Uterus (tissue), 4 donors: Measurements from ENCODE around the gene LMNA. TPM values are rescaled to one million over a fixed set of nuclear protein-coding genes. Genes with fewer than 3 reads are reported as not detected.
"Not testable (repeated sequence)": the region's sequence is repeated elsewhere in the genome, so short reads cannot be mapped to it uniquely, and the experiment has no call there.

Experiments used
- DNase-seq, 2 donors: peaks; one replicate each; pipeline ENCODE4 v3.0.0-alpha.2; 2019 to 2020
- H3K27ac ChIP-seq, 2 donors: fragments of 200-600 bp; sonication (generic); 1 replicate in 1 of 2; 2 replicates in 1 of 2; pipeline ENCODE4 v1.5.1; 2016 to 2018
- H3K27me3 ChIP-seq, 2 donors: fragments of 200-600 bp; sonication (generic); one replicate each; pipeline ENCODE4 v1.5.1; 2018 to 2019; ENCODE audit warnings: control low read depth in 1 of 2
- H3K36me3 ChIP-seq, 2 donors: fragments of 200-600 bp; sonication (generic); one replicate each; pipeline ENCODE4 v1.5.1; 2019; ENCODE audit warnings: control low read depth in 1 of 2
- H3K4me1 ChIP-seq, 2 donors: fragments of 200-600 bp; sonication (generic); one replicate each; pipeline ENCODE4 v1.5.1; 2018 to 2019; ENCODE audit warnings: control low read depth in 1 of 2
- H3K4me3 ChIP-seq, 2 donors: fragments of 200-600 bp; sonication (generic); 1 replicate in 1 of 2; 2 replicates in 1 of 2; pipeline ENCODE4 v1.5.1; 2018 to 2019; ENCODE audit warnings: mild to moderate bottlenecking in 1 of 2
- H3K9me3 ChIP-seq, 2 donors: fragments of 200-600 bp; sonication (generic); one replicate each; pipeline ENCODE4 v1.5.1; 2019; ENCODE audit warnings: control low read depth in 1 of 2
- POLR2A ChIP-seq, 2 donors: fragments of 450-650 bp; IDR thresholded peaks; one replicate each; pipeline ENCODE4 v1.6.1; 2016; ENCODE audit warnings: antibody characterized with exemption in 2 of 2, mild to moderate bottlenecking in 1 of 2, moderate library complexity in 1 of 2
- intact Hi-C: fragments of 100-400 bp; cut with DNase I; formaldehyde crosslinking; loops from one replicate; pipeline ENCODE4 v1.15.1; 2023; ENCODE audit warnings: low total_unique reads
- total RNA-seq, 4 donors: library from RNA; depleted of rRNA in 3 of 4; stranded (reverse); fragments of >200 nt in 3 of 4; gene quantifications; one replicate each; pipeline versions ENCODE4 v1.1.0 to v1.2.4, GENCODE V29; 2014 to 2023
- TF ChIP-seq, protein P1 (sequence below), 4 experiments: fragments of 200-600 bp in 2 of 4; fragments of 450-650 bp in 2 of 4; sonication (generic) in 2 of 4; IDR thresholded peaks; one replicate each; pipeline ENCODE4 v1.5.1; 2016 to 2019; ENCODE audit warnings: antibody characterized with exemption in 4 of 4, mild to moderate bottlenecking in 2 of 4, moderate library complexity in 1 of 4
- donor health status: DM: yes; HTN: yes; CAD: no.

The LMNA gene
- total RNA-seq, 4 donors from 2014 or later: 245 to 533 (median 373) TPM

DNA sequence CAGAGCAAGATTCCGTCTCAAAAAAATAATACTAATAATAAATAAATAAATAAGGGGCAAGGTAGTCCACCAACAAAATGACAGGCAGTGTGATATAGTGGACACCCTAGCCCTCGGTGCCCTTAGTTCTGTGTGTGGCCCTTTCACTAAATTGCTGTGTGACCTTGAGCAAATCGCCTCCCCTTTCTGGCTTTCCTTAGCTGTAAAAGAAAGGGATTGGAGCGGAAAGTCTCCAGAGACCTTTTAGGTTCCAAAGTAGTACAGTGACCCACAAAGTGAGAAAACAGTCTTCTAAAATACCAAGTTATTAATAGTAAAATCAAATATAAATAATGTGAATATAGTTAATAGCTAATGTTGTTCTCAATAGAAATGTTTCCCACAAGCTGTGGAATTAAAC lies 7.6 kb downstream of the LMNA start:
- peaks cover 41 to 46% of the 10 kb centered on the region in 2 donors for H3K4me1 ChIP-seq
- no peaks in the 10 kb centered on the region for H3K27me3 ChIP-seq
- peak overlapping the region; percentile 29 to 39 for H3K4me3 ChIP-seq
- no peaks in the 10 kb centered on the region for H3K36me3 ChIP-seq
- TF ChIP-seq, protein P1, sequence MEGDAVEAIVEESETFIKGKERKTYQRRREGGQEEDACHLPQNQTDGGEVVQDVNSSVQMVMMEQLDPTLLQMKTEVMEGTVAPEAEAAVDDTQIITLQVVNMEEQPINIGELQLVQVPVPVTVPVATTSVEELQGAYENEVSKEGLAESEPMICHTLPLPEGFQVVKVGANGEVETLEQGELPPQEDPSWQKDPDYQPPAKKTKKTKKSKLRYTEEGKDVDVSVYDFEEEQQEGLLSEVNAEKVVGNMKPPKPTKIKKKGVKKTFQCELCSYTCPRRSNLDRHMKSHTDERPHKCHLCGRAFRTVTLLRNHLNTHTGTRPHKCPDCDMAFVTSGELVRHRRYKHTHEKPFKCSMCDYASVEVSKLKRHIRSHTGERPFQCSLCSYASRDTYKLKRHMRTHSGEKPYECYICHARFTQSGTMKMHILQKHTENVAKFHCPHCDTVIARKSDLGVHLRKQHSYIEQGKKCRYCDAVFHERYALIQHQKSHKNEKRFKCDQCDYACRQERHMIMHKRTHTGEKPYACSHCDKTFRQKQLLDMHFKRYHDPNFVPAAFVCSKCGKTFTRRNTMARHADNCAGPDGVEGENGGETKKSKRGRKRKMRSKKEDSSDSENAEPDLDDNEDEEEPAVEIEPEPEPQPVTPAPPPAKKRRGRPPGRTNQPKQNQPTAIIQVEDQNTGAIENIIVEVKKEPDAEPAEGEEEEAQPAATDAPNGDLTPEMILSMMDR (IDR thresholded peaks at IDR 0.05): no peak
- TF ChIP-seq POLR2A (IDR thresholded peaks at IDR 0.05): no peak
- peak overlapping the region; percentile 97 to 99 for H3K27ac ChIP-seq
- no peak for DNase-seq
- H3K9me3 ChIP-seq: no peaks in the 10 kb centered on the region
- intact Hi-C loops: no loop called here

DNA sequence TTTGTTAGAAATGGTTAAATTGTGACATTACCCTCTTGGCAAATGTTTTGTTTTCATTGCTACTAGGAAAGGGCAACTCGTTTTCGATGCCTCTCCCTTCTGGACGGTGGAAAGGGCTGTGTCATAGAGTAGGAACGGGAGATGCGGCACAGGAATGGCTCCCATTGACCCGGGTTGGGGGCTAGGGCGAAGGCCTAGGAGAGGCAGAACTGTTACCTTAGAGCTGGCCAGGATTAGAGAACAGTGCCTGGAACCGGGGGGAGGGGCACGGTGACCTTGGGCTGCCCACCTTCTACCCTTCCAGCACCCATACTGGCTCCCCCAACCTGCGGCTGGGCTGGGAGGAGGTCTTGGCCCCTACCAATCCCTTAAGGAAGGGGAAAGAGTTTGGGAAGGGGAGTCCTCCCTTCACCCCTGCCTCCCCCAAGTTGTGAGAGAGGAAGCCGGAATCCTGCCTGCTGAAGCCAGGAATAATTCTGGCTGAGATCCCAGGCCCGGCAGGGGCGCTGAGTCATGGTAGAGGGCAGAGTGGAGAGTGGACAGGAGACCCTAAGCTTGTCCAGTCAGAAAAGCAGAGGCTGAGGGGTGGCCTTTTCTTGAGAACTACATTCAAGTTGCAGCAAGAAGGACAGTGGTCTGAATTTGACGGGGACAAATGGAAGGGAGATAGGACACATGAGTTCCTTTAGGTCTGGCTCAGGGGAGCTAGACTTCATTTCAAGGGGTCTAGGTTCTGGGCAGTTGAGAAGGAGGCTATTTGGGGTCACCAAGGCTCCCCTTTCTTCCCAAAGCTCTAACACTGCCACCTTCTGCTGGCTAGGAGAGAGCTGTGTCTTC lies 8.2 kb downstream of the LMNA start:
- Histone ChIP-seq H3K9me3 (no peaks in the 10 kb centered on the region), H3K36me3 (no peaks in the 10 kb centered on the region), H3K4me1 (peaks cover 42 to 45% of the 10 kb centered on the region in 2 donors), H3K27me3 (no peaks in the 10 kb centered on the region), H3K27ac (peak overlapping the region; percentile 97 to 99), H3K4me3 (peak overlapping the region; percentile 29 to 39)
- TF ChIP-seq POLR2A (IDR thresholded peaks at IDR 0.05): peak in 1 of 2 donors; percentile 40
- TF ChIP-seq, protein P1 (IDR thresholded peaks at IDR 0.05): no peak
- DNase-seq: peak; percentile 92 to 94
- intact Hi-C loops: no loop called here

DNA sequence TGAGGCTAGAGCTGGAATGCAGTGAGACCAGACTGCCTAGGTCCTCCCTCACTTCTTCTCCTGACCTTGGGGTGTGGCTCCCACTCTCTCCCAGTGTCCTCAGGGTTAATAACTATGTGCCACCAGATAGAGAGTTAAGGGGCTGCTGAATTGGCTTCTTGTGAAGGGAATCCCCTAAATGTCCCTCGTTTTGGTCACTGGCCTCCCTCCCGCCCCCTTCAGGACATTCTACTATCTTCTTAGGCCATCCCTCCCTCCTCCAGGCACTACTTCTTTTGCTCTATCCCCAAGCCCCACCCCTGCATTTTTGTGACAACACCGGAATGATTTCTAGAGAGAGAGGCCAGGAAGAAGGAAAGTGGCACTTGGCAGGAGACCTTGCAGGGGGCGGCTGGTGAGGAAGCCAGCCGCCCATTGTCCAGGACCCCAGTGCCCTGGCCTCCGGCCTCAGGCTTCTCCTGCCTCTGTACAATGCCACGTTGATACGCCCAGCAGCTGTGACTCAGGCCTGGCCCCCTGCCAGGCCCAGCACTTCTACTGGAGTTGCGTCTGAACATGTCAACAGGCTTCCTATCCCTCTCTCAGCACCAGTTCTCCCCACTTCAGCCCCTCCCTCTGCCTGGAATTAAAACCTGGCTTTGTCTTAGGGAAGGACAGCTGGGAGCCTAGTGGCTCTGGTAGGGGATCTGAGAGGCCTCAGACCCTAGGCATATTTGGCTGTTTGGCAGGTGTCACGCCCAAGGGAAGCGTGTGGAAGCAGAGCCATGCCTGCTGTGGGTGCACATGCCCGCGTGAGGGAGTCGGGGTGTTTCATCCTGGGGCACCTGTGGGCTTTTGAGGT lies 9.1 kb downstream of the LMNA start:
- Histone ChIP-seq H3K9me3 (no peaks in the 10 kb centered on the region), H3K4me3 (peak overlapping the region; percentile 17 to 39), H3K27ac (peak overlapping the region; percentile 97 to 99), H3K36me3 (no peaks in the 10 kb centered on the region), H3K4me1 (peaks cover 50 to 53% of the 10 kb centered on the region in 2 donors), H3K27me3 (no peaks in the 10 kb centered on the region)
- TF ChIP-seq, protein P1 (IDR thresholded peaks at IDR 0.05): peak; percentile 3 to 33 (median 17)
- TF ChIP-seq POLR2A (IDR thresholded peaks at IDR 0.05): peak; percentile 52 to 73
- peak; percentile 97 for DNase-seq
- intact Hi-C loops: no loop called here

DNA sequence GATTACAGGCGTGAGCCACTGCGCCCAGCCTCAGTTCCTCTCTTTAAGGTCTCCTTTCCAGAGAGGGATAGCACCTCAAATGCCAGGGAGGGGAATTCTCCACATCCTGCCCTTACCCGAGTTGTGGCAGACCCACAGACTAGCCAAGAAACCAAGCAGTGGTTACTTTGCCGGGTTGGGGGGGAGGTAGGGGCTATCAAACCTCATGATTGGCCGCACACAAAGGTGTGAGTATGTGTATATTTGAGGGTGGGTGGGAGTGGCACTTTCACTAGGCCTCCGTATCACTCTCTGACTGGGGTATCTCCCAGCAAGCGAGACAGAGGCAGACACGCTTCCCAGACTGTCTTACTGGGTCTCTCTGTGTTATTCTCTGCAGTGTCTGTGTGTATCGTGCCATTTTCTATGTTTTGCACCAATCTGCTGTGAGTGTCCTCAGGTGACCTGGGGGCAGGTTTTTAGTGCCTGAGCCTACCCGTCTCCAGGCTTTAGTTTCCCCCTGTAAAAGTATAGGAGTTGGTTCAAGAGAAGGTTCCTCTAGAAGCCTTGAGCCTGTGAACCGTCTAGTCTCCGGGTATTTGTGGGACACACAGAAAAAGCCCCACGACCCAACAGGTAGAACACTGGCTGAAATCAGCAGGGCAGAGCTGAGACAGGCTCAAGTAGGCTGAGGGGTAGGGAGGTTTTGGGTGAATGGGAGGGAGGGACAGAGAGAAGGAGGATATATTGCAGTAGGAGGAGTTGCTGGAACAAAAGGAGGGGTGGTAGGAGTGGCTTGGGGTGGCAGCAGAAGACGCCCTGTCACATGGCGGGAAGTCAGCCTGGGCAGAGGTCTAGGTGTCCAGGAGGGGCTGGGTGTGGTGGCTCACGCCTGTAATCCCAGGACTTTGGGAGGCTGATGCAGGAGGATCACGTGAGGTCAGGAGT lies 10.3 kb downstream of the LMNA start:
- Histone ChIP-seq H3K27me3 (no peaks in the 10 kb centered on the region), H3K27ac (peak overlapping the region; percentile 97 to 99), H3K36me3 (no peaks in the 10 kb centered on the region), H3K4me1 (peaks cover 51 to 57% of the 10 kb centered on the region in 2 donors), H3K4me3 (peak overlapping the region in 1 of 2 donors; percentile 19), H3K9me3 (no peaks in the 10 kb centered on the region)
- TF ChIP-seq, protein P1 (IDR thresholded peaks at IDR 0.05): no peak
- peak; percentile 37 to 46 for TF ChIP-seq POLR2A (IDR thresholded peaks at IDR 0.05)
- intact Hi-C loops: no loop called here
- peak; percentile 61 to 71 for DNase-seq

DNA sequence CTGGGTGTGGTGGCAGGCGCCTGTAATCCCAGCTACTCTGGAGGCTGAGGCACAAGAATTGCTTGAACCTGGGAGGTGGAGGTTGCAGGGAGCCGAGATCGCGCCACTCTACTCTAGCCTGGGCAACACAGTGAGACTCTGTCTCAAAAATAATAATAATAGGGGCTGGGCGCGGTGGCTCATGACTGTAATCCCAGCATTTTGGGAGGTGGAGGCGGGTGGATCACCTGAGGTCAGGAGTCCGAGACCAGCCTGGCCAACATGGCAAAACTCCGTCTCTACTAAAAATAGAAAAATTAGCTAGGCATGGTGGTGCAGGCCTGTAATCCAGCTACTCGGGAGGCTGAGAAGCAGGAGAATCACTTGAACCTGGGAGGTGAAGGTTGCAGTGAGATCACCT lies 11.0 kb downstream of the LMNA start:
- peak overlapping the region in 1 of 2 donors; percentile 30 for H3K4me3 ChIP-seq
- intact Hi-C loops: not testable (repeated sequence)
- DNase-seq: peak in 1 of 2 donors; percentile 27

More for the DNA sequence above, 11.0 kb downstream of the LMNA start:
- not testable (repeated sequence) for H3K36me3 ChIP-seq, H3K9me3 ChIP-seq, H3K27me3 ChIP-seq
- H3K27ac ChIP-seq: peak overlapping the region; percentile 97 to 99
- H3K4me1 ChIP-seq: peaks cover 49 to 58% of the 10 kb centered on the region in 2 donors
